HEK293 (cell line): ENCODE measurements around the gene DUT.

Source experiments
- EGR2 ChIP-seq: fragments of 450-650 bp; formaldehyde crosslinking; IDR thresholded peaks from 2 replicates; pipeline ENCODE4 v1.5.1; 2016; ENCODE audit warnings: low read depth, missing biosample characterization, missing genetic modification characterization
- FEZF1 ChIP-seq: fragments of 450-650 bp; formaldehyde crosslinking; IDR thresholded peaks from 2 replicates; pipeline ENCODE4 v1.5.1; 2016; ENCODE audit warnings: missing biosample characterization, missing genetic modification characterization
- GLI2 ChIP-seq: fragments of 450-650 bp; formaldehyde crosslinking; IDR thresholded peaks from 2 replicates; pipeline ENCODE4; 2017; ENCODE audit warnings: missing biosample characterization, missing genetic modification characterization, low read depth, borderline replicate concordance
- INSM2 ChIP-seq: fragments of 450-650 bp; formaldehyde crosslinking; IDR thresholded peaks from 2 replicates; pipeline ENCODE4 v1.5.1; 2016; ENCODE audit warnings: missing biosample characterization, missing genetic modification characterization
- KLF8 ChIP-seq: fragments of 450-650 bp; formaldehyde crosslinking; IDR thresholded peaks from 2 replicates; pipeline ENCODE4 v1.5.1; 2016; ENCODE audit warnings: missing biosample characterization, missing genetic modification characterization
- SP2 ChIP-seq: fragments of 450-650 bp; formaldehyde crosslinking; IDR thresholded peaks from 2 replicates; pipeline ENCODE4 v1.5.1; 2016; ENCODE audit warnings: missing biosample characterization, missing genetic modification characterization
- ZNF121 ChIP-seq: fragments of 450-650 bp; formaldehyde crosslinking; IDR thresholded peaks from 2 replicates; pipeline ENCODE4 v1.5.1; 2016; ENCODE audit warnings: missing biosample characterization, missing genetic modification characterization
- ZNF132 ChIP-seq: fragments of 450-650 bp; formaldehyde crosslinking; IDR thresholded peaks from 2 replicates; pipeline ENCODE4 v1.5.1; 2017; ENCODE audit warnings: missing biosample characterization, missing genetic modification characterization, borderline replicate concordance
- ZNF146 ChIP-seq: fragments of 450-650 bp; formaldehyde crosslinking; IDR thresholded peaks from 2 replicates; pipeline ENCODE4 v1.5.1; 2016; ENCODE audit warnings: missing biosample characterization, missing genetic modification characterization
- ZNF19 ChIP-seq: fragments of 450-650 bp; formaldehyde crosslinking; IDR thresholded peaks from 2 replicates; pipeline ENCODE4; 2016; ENCODE audit warnings: missing biosample characterization, missing genetic modification characterization, low read depth
- ZNF311 ChIP-seq: fragments of 450-650 bp; formaldehyde crosslinking; IDR thresholded peaks from 2 replicates; pipeline ENCODE4 v1.5.1; 2017; ENCODE audit warnings: missing biosample characterization, missing genetic modification characterization, borderline replicate concordance
- ZNF391 ChIP-seq: fragments of 450-650 bp; formaldehyde crosslinking; IDR thresholded peaks from 2 replicates; pipeline ENCODE4 v1.5.1; 2016; ENCODE audit warnings: low read depth, missing biosample characterization, missing genetic modification characterization, borderline replicate concordance
- ZNF48 ChIP-seq: fragments of 450-650 bp; formaldehyde crosslinking; IDR thresholded peaks from 2 replicates; pipeline ENCODE4 v1.5.1; 2016; ENCODE audit warnings: missing biosample characterization, missing genetic modification characterization
- ZNF513 ChIP-seq: fragments of 450-650 bp; IDR thresholded peaks from 2 replicates; pipeline ENCODE4 v1.5.1; 2018; ENCODE audit warnings: missing biosample characterization, missing genetic modification characterization
- ZNF530 ChIP-seq: fragments of 450-650 bp; formaldehyde crosslinking; IDR thresholded peaks from 2 replicates; pipeline ENCODE4 v1.5.1; 2016; ENCODE audit warnings: low read depth, missing biosample characterization, missing genetic modification characterization
- ZNF544 ChIP-seq: fragments of 450-650 bp; formaldehyde crosslinking; IDR thresholded peaks from 2 replicates; pipeline ENCODE4 v1.5.0; 2017; ENCODE audit warnings: missing biosample characterization, missing genetic modification characterization
- ZNF623 ChIP-seq: fragments of 450-650 bp; formaldehyde crosslinking; IDR thresholded peaks from 2 replicates; pipeline ENCODE4 v1.5.1; 2016; ENCODE audit warnings: missing biosample characterization, missing genetic modification characterization
- ZNF660 ChIP-seq: fragments of 450-650 bp; IDR thresholded peaks from 2 replicates; pipeline ENCODE4 v1.5.1; 2018; ENCODE audit warnings: missing biosample characterization, mild to moderate bottlenecking, missing genetic modification characterization
- ZNF777 ChIP-seq: fragments of 450-650 bp; formaldehyde crosslinking; IDR thresholded peaks from 2 replicates; pipeline ENCODE4 v1.5.1; 2017; ENCODE audit warnings: missing biosample characterization, missing genetic modification characterization, borderline replicate concordance
- ZNF791 ChIP-seq: fragments of 450-650 bp; formaldehyde crosslinking; IDR thresholded peaks from 2 replicates; pipeline ENCODE4 v1.5.1; 2016; ENCODE audit warnings: missing biosample characterization, missing genetic modification characterization
- ZXDB ChIP-seq: fragments of 450-650 bp; formaldehyde crosslinking; IDR thresholded peaks from 2 replicates; pipeline ENCODE4 v1.5.1; 2016; ENCODE audit warnings: missing biosample characterization, missing genetic modification characterization
- TF ChIP-seq, protein P1 (sequence below): fragments of 450-650 bp; formaldehyde crosslinking; IDR thresholded peaks from 2 replicates; pipeline ENCODE4 v1.5.1; 2016; ENCODE audit warnings: missing biosample characterization, missing genetic modification characterization, low read depth
- TF ChIP-seq, protein P2 (sequence below): fragments of 450-650 bp; formaldehyde crosslinking; IDR thresholded peaks from 2 replicates; pipeline ENCODE4 v1.5.1; 2016; ENCODE audit warnings: missing biosample characterization, missing genetic modification characterization, borderline replicate concordance
- TF ChIP-seq, protein P3 (sequence below): fragments of 450-650 bp; formaldehyde crosslinking; IDR thresholded peaks from 2 replicates; pipeline ENCODE4 v1.5.1; 2017; ENCODE audit warnings: missing biosample characterization, missing genetic modification characterization
- TF ChIP-seq, protein P4 (sequence below): fragments of 450-650 bp; formaldehyde crosslinking; IDR thresholded peaks from 2 replicates; pipeline ENCODE4 v1.5.1; 2016; ENCODE audit warnings: missing biosample characterization, missing genetic modification characterization
- TF ChIP-seq, protein P5 (sequence below): fragments of 450-650 bp; formaldehyde crosslinking; optimal IDR thresholded peaks from 2 replicates; pipeline ENCODE3; 2016; ENCODE audit warnings: missing biosample characterization, mild to moderate bottlenecking, missing genetic modification characterization

Gene DUT

GRCh38 chr15:48330855-48331795, at the start of gene DUT (continued):
- TF ChIP-seq ZNF19 (tag by site-specific recombination) (no peak), ZNF623 (no peak), KLF8 (tag by site-specific recombination) (peak; percentile 83), INSM2 (tag by site-specific recombination) (no peak), ZNF391 (tag by site-specific recombination) (no peak), ZNF121 (no peak), SP2 (peak; percentile 84), EGR2 (tag by site-specific recombination) (no peak), ZNF544 (tag by site-specific recombination) (no peak), ZXDB (tag by site-specific recombination) (peak; percentile 48; the same call in 1 of the 2 replicates), ZNF132 (no peak), ZNF777 (tag by site-specific recombination) (no peak), FEZF1 (tag by site-specific recombination) (no peak), ZNF48 (tag by site-specific recombination) (no peak), ZNF311 (tag by site-specific recombination) (no peak), GLI2 (tag by site-specific recombination) (no peak), ZNF660 (tag by site-specific recombination) (no peak), ZNF530 (tag by site-specific recombination) (no peak), ZNF146 (no peak), ZNF513 (tag by site-specific recombination) (no peak), ZNF791 (tag by site-specific recombination) (no peak)
- TF ChIP-seq, protein P1, sequence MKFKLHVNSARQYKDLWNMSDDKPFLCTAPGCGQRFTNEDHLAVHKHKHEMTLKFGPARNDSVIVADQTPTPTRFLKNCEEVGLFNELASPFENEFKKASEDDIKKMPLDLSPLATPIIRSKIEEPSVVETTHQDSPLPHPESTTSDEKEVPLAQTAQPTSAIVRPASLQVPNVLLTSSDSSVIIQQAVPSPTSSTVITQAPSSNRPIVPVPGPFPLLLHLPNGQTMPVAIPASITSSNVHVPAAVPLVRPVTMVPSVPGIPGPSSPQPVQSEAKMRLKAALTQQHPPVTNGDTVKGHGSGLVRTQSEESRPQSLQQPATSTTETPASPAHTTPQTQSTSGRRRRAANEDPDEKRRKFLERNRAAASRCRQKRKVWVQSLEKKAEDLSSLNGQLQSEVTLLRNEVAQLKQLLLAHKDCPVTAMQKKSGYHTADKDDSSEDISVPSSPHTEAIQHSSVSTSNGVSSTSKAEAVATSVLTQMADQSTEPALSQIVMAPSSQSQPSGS (tag by site-specific recombination): no peak
- TF ChIP-seq, protein P2, sequence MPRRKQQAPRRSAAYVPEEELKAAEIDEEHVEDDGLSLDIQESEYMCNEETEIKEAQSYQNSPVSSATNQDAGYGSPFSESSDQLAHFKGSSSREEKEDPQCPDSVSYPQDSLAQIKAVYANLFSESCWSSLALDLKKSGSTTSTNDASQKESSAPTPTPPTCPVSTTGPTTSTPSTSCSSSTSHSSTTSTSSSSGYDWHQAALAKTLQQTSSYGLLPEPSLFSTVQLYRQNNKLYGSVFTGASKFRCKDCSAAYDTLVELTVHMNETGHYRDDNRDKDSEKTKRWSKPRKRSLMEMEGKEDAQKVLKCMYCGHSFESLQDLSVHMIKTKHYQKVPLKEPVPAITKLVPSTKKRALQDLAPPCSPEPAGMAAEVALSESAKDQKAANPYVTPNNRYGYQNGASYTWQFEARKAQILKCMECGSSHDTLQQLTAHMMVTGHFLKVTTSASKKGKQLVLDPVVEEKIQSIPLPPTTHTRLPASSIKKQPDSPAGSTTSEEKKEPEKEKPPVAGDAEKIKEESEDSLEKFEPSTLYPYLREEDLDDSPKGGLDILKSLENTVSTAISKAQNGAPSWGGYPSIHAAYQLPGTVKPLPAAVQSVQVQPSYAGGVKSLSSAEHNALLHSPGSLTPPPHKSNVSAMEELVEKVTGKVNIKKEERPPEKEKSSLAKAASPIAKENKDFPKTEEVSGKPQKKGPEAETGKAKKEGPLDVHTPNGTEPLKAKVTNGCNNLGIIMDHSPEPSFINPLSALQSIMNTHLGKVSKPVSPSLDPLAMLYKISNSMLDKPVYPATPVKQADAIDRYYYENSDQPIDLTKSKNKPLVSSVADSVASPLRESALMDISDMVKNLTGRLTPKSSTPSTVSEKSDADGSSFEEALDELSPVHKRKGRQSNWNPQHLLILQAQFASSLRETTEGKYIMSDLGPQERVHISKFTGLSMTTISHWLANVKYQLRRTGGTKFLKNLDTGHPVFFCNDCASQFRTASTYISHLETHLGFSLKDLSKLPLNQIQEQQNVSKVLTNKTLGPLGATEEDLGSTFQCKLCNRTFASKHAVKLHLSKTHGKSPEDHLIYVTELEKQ (tag by site-specific recombination): no peak
- TF ChIP-seq, protein P3, sequence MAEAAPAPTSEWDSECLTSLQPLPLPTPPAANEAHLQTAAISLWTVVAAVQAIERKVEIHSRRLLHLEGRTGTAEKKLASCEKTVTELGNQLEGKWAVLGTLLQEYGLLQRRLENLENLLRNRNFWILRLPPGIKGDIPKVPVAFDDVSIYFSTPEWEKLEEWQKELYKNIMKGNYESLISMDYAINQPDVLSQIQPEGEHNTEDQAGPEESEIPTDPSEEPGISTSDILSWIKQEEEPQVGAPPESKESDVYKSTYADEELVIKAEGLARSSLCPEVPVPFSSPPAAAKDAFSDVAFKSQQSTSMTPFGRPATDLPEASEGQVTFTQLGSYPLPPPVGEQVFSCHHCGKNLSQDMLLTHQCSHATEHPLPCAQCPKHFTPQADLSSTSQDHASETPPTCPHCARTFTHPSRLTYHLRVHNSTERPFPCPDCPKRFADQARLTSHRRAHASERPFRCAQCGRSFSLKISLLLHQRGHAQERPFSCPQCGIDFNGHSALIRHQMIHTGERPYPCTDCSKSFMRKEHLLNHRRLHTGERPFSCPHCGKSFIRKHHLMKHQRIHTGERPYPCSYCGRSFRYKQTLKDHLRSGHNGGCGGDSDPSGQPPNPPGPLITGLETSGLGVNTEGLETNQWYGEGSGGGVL (tag by site-specific recombination): no peak; the same call in 1 of the 2 replicates
- TF ChIP-seq, protein P4, sequence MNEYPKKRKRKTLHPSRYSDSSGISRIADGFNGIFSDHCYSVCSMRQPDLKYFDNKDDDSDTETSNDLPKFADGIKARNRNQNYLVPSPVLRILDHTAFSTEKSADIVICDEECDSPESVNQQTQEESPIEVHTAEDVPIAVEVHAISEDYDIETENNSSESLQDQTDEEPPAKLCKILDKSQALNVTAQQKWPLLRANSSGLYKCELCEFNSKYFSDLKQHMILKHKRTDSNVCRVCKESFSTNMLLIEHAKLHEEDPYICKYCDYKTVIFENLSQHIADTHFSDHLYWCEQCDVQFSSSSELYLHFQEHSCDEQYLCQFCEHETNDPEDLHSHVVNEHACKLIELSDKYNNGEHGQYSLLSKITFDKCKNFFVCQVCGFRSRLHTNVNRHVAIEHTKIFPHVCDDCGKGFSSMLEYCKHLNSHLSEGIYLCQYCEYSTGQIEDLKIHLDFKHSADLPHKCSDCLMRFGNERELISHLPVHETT (tag by site-specific recombination): no peak
- TF ChIP-seq, protein P5, sequence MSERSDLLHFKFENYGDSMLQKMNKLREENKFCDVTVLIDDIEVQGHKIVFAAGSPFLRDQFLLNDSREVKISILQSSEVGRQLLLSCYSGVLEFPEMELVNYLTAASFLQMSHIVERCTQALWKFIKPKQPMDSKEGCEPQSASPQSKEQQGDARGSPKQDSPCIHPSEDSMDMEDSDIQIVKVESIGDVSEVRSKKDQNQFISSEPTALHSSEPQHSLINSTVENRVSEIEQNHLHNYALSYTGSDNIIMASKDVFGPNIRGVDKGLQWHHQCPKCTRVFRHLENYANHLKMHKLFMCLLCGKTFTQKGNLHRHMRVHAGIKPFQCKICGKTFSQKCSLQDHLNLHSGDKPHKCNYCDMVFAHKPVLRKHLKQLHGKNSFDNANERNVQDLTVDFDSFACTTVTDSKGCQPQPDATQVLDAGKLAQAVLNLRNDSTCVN: peak; percentile 64
